Measurements from ENCODE around the gene NFX1. TPM values are rescaled to one million over a fixed set of nuclear protein-coding genes. Genes with fewer than 3 reads are reported as not detected.

NFX1 gene
- total RNA-seq, 1 donor from 2014 or later = 45.0 TPM

DNA sequence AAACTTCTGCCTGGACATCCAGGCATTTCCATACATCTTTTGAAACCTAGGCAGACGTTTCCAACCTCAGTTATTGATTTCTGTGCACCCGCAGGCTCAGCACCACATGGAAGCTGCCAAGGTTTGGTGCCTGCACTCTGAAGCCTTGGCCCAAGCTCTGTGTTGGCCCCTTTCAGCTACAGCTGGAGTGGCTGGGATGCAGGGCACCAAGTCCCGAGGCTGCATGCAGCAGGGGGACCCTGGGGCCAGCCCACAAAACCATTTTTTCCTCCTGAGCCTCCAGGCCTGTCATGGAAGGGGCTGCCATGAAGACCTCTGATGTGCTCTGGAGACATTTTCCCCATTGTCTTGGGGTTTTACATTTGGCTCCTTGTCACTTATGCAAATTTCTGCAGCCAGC is 49.9 kb downstream of the NFX1 start:
- H3K4me3 ChIP-seq = no peak overlapping the region
- ATAC-seq (no peak), DNase-seq (no peak)
- intact Hi-C loops (cut with DNase I) = no loop called here
- no peak for TF ChIP-seq CTCF (IDR thresholded peaks at IDR 0.05)
- no peak overlapping the region for H3K27ac ChIP-seq
- peaks cover 98% of the 10 kb centered on the region for H3K36me3 ChIP-seq
- H3K27me3 ChIP-seq = no peaks in the 10 kb centered on the region
- no peaks in the 10 kb centered on the region for H3K9me3 ChIP-seq
- H3K4me1 ChIP-seq = no peaks in the 10 kb centered on the region

- no peak for DNase-seq
- Histone ChIP-seq H3K4me1 (no peaks in the 10 kb centered on the region), H3K27ac (no peak overlapping the region), H3K9me3 (no peaks in the 10 kb centered on the region), H3K4me3 (no peak overlapping the region), H3K36me3 (peaks cover 99% of the 10 kb centered on the region), H3K27me3 (no peaks in the 10 kb centered on the region)
- intact Hi-C loops (cut with DNase I) = no loop called here
- ATAC-seq = no peak
- TF ChIP-seq CTCF (IDR thresholded peaks at IDR 0.05) = no peak
These were observed 50.9 kb downstream of the NFX1 start for GRCh38 chr9:33341182-33341581.

- no peaks in the 10 kb centered on the region for H3K9me3 ChIP-seq
- H3K27ac ChIP-seq = no peak overlapping the region
- ATAC-seq (no peak), DNase-seq (no peak)
- intact Hi-C loops (cut with DNase I) = no loop called here
- no peak overlapping the region for H3K4me3 ChIP-seq
- TF ChIP-seq CTCF (IDR thresholded peaks at IDR 0.05) = no peak
- H3K4me1 ChIP-seq = no peaks in the 10 kb centered on the region
- H3K27me3 ChIP-seq = no peaks in the 10 kb centered on the region
- peaks cover 100% of the 10 kb centered on the region for H3K36me3 ChIP-seq
These were observed 53.8 kb downstream of the NFX1 start for GRCh38 chr9:33344145-33344544.

DNA sequence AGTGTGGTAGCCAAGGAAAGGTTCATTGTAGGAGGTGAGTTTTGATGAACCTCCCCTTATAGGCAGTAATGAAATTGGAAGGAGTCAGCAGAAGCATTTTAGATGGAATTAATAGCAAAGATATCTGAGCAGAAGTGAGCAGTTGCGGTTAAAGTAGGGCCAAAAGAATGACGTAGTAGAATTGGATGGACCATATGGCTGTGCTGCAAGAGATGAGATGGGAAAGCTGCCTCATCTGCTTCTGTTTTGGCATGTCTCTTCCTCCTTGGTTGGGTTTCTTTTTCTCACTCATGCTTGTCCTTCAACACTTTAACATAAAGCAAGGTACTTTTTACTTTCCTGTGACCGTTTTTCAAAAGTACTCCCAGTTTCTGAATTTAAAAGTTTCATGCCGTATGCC is 56.2 kb downstream of the NFX1 start:
- H3K27ac ChIP-seq = no peak overlapping the region
- no peak for ATAC-seq
- H3K27me3 ChIP-seq = no peaks in the 10 kb centered on the region
- no peak for TF ChIP-seq CTCF (IDR thresholded peaks at IDR 0.05)
- H3K4me1 ChIP-seq = no peaks in the 10 kb centered on the region
- DNase-seq = no peak
- H3K9me3 ChIP-seq = no peaks in the 10 kb centered on the region
- H3K36me3 ChIP-seq = peaks cover 81% of the 10 kb centered on the region
- intact Hi-C loops (cut with DNase I) = no loop called here
- H3K4me3 ChIP-seq = no peak overlapping the region

- H3K36me3 ChIP-seq = peaks cover 67% of the 10 kb centered on the region
These were observed 58.7 kb downstream of the NFX1 start for GRCh38 chr9:33348998-33349397.

More at GRCh38 chr9:33348998-33349397, 58.7 kb downstream of the NFX1 start:
- Histone ChIP-seq H3K27me3 (no peaks in the 10 kb centered on the region), H3K4me3 (no peak overlapping the region), H3K9me3 (no peaks in the 10 kb centered on the region), H3K4me1 (no peaks in the 10 kb centered on the region), H3K27ac (no peak overlapping the region)
- ATAC-seq = no peak
- no peak for DNase-seq
- intact Hi-C loops (cut with DNase I) = no loop called here
- no peak for TF ChIP-seq CTCF (IDR thresholded peaks at IDR 0.05)
